GM19438 (cell line): ENCODE results near the gene ARAF.
"Not testable (repeated sequence)": the region's sequence is repeated elsewhere in the genome, so short reads cannot be mapped to it uniquely, and the experiment has no call there.

Experiments
- ATAC-seq: cut with Tn5 transposase; IDR thresholded peaks from one replicate; pipeline ENCODE4 v1.9.1; 2021; ENCODE audit warnings: low read depth; ENCODE audit not compliant: unreplicated experiment

ARAF gene

DNA sequence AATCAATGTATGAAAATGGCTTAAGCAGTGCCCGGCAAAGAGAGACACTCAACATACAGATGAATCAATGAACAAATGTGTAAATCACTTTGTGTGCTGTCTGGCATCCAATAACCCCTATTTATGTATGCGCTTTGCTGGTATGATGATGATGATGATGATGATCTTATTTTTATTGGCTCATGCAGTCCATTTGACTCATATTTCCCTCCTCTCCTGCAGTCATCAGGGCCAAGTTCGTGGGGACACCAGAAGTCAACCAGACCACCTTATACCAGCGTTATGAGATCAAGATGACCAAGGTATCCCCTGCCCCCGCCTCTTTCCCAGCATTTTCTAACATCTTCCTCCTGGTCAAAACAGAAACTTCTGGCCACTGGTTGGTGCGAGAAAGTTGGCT is 23.7 kb downstream of the ARAF start:
- no peak for ATAC-seq

GRCh38 chrX:47585273-47585672 is 24.3 kb downstream of the ARAF start:
- ATAC-seq = no peak

DNA sequence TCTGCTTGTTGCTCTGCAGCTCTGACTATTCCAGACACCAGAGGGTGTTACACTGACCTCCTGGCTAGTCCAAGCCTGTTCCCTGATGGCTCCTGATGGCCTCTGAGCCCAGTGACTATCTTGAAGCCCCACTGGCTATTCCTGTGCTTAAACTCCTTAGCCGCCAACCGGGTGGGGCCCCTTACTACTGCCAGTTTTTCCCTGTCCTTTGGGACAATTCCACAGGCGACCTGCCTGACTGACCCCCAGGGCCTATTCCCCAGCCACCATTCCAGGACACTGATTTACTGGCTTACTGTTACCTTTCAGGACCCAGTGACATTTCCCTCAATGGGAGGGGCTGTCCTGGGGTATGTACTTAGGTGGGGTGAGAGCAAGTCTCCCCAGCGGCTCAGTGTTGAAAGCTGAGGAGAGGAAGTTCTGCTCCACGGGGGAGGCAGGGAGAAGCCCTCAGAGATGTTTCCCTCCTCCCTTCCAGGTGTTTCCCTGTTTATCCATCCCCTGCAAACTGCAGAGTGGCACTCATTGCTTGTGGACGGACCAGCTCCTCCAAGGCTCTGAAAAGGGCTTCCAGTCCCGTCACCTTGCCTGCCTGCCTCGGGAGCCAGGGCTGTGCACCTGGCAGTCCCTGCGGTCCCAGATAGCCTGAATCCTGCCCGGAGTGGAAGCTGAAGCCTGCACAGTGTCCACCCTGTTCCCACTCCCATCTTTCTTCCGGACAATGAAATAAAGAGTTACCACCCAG is 25.2 kb downstream of the ARAF start:
- ATAC-seq = no peak

GRCh38 chrX:47587091-47587891 is 26.3 kb downstream of the ARAF start:
- ATAC-seq = no peak

DNA sequence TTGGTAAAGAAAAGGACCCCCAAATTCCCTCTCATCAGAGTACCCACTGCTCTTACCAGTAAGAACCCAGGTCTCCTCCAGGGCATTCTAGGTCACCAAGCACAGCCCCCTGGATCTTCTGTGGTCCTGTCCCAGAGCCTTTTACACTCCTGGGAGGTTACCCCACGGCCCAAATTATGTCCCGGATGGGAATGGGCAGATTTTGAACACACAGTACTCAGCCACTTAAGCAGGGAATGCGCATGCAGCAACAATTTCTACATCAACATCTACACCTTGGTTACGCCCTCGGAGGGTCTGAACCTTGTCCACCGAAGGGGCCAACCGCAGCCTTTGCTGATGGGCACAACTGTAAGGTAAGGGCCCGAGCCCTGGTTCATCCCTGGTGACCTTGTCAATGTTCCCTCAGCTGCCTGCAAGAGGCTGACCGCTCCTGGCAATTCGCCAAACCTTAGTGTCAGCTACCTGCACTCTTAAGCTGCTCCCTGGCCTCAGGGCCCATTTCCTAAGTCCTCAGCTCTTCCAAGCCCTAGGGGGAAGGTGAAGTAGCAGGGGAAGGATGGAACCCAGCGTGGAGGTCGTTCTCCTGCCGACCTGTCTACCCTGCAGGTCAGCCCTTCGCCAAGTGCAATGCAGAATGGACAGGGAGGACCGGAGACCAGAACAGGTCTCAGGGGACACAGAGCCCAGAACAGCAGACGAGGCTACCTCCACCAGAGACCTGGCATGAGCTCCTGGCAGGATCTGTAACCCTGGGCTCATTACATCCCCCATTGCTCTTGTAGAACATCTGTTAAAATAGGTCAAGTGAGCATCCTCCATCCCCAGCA is 27.1 kb downstream of the ARAF start:
- no peak for ATAC-seq

GRCh38 chrX:47590984-47591383 is 30.0 kb downstream of the ARAF start:
- ATAC-seq = no peak

- no peak for ATAC-seq
Observed at GRCh38 chrX:47593522-47593921, 32.5 kb downstream of the ARAF start.

GRCh38 chrX:47595716-47596251 is 34.8 kb downstream of the ARAF start:
- no peak for ATAC-seq

DNA sequence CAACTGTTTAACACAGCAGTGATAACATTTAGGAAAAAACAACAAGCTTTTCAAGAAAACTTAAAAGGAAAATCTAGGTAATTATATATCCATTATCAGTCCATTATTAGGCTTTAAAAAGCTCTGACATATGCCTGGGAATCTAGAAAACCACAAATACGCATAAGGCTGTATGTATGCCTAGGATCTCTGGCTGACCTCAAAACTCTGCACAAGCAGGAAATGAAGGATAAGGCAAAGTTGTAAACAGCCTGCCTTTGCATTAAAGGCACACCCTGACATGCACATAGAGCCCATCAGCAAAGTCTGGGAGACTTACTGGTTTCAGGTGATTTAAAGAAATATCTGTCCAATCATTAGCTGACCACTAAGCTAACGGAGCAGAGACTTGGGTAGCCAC is 35.3 kb downstream of the ARAF start:
- no peak for ATAC-seq

- ATAC-seq = no peak
Observed at GRCh38 chrX:47597222-47597621, 36.2 kb downstream of the ARAF start.

GRCh38 chrX:47603125-47603524 is 42.1 kb downstream of the ARAF start:
- not testable (repeated sequence) for ATAC-seq

DNA sequence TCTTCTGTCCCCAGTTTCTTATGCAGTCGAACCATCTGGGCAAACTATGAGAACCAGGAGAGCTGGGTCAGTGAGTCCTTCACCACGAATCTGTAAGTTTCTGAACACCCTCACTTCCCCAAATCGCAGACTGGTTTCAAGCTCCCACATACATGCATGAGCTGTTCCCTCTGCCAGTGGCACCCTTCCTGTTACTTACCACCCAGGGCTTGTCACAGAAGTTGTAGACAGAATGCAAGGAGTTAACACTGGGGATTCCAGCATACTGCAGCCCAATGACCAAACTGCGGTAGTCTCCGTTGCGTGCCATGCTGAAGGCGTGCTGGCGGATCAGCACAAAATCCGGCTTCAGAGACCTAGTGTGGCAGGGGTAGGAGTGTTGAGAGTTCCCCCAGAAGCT is 44.0 kb downstream of the ARAF start:
- ATAC-seq = no peak

- ATAC-seq = no peak
Observed at GRCh38 chrX:47607091-47607490, 46.1 kb downstream of the ARAF start.

GRCh38 chrX:47608130-47608810 is 47.3 kb downstream of the ARAF start:
- ATAC-seq = no peak

DNA sequence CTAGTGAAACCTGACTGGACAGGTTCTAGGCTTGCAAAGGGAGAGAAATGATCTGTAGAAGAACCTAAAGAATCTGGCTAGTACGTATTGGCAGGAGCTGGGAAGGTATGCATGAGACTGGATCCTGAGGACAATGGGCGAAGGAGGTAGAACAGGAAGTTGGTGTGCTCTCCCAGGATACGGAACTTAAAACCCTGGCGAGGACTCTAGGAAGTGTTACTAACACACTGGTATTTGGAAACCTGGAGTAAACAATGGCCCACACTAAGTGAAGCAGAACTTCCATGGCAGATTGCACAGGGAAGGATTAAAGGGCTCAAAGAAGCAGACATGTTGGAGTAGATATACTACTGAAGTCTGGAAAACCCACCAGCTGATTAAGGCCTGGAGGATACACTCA is 49.5 kb downstream of the ARAF start:
- no peak for ATAC-seq

- ATAC-seq = no peak
Observed at GRCh38 chrX:47611489-47611888, 50.5 kb downstream of the ARAF start.

GRCh38 chrX:47611926-47612325 is 50.9 kb downstream of the ARAF start:
- ATAC-seq = no peak

- no peak for ATAC-seq
Observed at GRCh38 chrX:47612418-47612817, 51.4 kb downstream of the ARAF start.

- no peak for ATAC-seq
Observed at GRCh38 chrX:47613082-47613481, 52.1 kb downstream of the ARAF start.

DNA sequence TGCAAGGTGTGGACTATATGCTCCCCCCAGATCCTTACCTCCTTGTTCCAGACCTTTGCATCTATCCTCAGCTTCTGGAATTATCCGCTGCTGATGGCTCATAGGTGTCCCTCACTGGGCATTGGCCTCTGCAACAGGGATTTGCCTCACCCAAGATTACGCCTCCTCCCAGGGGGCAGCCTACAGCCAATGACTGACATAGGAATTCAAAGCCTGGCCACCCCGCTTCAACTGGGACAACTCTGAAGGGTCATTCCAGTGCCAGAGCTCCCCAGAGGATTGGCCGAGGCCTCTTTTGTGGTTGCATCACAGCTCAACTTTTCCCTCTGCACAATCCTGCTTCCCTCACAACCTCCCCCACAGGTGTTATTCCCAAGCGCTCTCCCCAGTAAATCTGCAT is 53.6 kb downstream of the ARAF start:
- ATAC-seq = no peak
